ENCODE measurements around the gene GALNT10.

- TF ChIP-seq CTCF (IDR thresholded peaks at IDR 0.05; ENCODE audit: insufficient read depth, low read length) (no peak), POLR2AphosphoS5 (IDR thresholded peaks at IDR 0.05; ENCODE audit: low read depth) (no peak), GABPA (IDR thresholded peaks at IDR 0.05; ENCODE audit: low read depth) (no peak), REST (IDR thresholded peaks at IDR 0.05; ENCODE audit: insufficient replicate concordance, low read depth) (no peak), SPI1 (IDR thresholded peaks at IDR 0.05; ENCODE audit: borderline replicate concordance, low read depth) (no peak)
These were observed 180.3 kb downstream of the GALNT10 start for GRCh38 chr5:154370813-154371212.

Data from HL-60 (cell line).